Measurements from ENCODE around the gene PACRG. TPM values are rescaled to one million over a fixed set of nuclear protein-coding genes. Genes with fewer than 3 reads are reported as not detected.

Gene PACRG
- total RNA-seq, 1 experiment from 2014 or later = 0.44 TPM

DNA sequence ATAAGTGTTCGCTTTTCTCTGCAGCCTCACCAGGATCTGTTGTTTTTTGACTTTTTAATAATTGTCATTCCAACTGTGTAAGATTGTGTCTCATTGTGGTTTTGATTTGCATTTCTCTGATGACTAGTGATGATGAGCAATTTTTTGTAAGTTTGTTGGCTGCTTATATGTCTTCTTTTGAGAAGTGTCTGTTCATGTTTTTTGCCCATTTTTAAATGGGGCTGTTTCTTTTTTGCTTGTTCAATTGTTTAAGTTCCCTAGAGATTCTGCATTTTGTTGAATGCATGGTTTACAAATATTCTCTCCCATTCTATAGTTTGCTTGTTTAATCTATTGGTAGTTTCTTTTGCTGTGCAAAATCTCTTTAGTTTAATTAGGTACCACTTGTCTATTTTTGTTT is 295.9 kb downstream of the PACRG start (continued):
- TF ChIP-seq, protein P1, sequence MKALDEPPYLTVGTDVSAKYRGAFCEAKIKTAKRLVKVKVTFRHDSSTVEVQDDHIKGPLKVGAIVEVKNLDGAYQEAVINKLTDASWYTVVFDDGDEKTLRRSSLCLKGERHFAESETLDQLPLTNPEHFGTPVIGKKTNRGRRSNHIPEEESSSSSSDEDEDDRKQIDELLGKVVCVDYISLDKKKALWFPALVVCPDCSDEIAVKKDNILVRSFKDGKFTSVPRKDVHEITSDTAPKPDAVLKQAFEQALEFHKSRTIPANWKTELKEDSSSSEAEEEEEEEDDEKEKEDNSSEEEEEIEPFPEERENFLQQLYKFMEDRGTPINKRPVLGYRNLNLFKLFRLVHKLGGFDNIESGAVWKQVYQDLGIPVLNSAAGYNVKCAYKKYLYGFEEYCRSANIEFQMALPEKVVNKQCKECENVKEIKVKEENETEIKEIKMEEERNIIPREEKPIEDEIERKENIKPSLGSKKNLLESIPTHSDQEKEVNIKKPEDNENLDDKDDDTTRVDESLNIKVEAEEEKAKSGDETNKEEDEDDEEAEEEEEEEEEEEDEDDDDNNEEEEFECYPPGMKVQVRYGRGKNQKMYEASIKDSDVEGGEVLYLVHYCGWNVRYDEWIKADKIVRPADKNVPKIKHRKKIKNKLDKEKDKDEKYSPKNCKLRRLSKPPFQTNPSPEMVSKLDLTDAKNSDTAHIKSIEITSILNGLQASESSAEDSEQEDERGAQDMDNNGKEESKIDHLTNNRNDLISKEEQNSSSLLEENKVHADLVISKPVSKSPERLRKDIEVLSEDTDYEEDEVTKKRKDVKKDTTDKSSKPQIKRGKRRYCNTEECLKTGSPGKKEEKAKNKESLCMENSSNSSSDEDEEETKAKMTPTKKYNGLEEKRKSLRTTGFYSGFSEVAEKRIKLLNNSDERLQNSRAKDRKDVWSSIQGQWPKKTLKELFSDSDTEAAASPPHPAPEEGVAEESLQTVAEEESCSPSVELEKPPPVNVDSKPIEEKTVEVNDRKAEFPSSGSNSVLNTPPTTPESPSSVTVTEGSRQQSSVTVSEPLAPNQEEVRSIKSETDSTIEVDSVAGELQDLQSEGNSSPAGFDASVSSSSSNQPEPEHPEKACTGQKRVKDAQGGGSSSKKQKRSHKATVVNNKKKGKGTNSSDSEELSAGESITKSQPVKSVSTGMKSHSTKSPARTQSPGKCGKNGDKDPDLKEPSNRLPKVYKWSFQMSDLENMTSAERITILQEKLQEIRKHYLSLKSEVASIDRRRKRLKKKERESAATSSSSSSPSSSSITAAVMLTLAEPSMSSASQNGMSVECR (CRISPR knock-in tag; IDR thresholded peaks at IDR 0.05; ENCODE audit: borderline replicate concordance) = no peak
- TF ChIP-seq, protein P2, sequence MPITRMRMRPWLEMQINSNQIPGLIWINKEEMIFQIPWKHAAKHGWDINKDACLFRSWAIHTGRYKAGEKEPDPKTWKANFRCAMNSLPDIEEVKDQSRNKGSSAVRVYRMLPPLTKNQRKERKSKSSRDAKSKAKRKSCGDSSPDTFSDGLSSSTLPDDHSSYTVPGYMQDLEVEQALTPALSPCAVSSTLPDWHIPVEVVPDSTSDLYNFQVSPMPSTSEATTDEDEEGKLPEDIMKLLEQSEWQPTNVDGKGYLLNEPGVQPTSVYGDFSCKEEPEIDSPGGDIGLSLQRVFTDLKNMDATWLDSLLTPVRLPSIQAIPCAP (CRISPR knock-in tag; IDR thresholded peaks at IDR 0.05) = no peak
- TF ChIP-seq FOXP1 (CRISPR knock-in tag; IDR thresholded peaks at IDR 0.05; ENCODE audit: borderline replicate concordance) = no peak
- TF ChIP-seq, protein P3, sequence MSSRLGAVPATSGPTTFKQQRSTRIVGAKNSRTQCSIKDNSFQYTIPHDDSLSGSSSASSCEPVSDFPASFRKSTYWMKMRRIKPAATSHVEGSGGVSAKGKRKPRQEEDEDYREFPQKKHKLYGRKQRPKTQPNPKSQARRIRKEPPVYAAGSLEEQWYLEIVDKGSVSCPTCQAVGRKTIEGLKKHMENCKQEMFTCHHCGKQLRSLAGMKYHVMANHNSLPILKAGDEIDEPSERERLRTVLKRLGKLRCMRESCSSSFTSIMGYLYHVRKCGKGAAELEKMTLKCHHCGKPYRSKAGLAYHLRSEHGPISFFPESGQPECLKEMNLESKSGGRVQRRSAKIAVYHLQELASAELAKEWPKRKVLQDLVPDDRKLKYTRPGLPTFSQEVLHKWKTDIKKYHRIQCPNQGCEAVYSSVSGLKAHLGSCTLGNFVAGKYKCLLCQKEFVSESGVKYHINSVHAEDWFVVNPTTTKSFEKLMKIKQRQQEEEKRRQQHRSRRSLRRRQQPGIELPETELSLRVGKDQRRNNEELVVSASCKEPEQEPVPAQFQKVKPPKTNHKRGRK (CRISPR knock-in tag; IDR thresholded peaks at IDR 0.05; ENCODE audit: borderline replicate concordance) = no peak
- TF ChIP-seq ATF1 (CRISPR knock-in tag; IDR thresholded peaks at IDR 0.05) = no peak
- no peak for TF ChIP-seq NFYB (CRISPR knock-in tag; conservative IDR thresholded peaks at IDR 0.05; ENCODE audit: low read depth)
- TF ChIP-seq, protein P4, sequence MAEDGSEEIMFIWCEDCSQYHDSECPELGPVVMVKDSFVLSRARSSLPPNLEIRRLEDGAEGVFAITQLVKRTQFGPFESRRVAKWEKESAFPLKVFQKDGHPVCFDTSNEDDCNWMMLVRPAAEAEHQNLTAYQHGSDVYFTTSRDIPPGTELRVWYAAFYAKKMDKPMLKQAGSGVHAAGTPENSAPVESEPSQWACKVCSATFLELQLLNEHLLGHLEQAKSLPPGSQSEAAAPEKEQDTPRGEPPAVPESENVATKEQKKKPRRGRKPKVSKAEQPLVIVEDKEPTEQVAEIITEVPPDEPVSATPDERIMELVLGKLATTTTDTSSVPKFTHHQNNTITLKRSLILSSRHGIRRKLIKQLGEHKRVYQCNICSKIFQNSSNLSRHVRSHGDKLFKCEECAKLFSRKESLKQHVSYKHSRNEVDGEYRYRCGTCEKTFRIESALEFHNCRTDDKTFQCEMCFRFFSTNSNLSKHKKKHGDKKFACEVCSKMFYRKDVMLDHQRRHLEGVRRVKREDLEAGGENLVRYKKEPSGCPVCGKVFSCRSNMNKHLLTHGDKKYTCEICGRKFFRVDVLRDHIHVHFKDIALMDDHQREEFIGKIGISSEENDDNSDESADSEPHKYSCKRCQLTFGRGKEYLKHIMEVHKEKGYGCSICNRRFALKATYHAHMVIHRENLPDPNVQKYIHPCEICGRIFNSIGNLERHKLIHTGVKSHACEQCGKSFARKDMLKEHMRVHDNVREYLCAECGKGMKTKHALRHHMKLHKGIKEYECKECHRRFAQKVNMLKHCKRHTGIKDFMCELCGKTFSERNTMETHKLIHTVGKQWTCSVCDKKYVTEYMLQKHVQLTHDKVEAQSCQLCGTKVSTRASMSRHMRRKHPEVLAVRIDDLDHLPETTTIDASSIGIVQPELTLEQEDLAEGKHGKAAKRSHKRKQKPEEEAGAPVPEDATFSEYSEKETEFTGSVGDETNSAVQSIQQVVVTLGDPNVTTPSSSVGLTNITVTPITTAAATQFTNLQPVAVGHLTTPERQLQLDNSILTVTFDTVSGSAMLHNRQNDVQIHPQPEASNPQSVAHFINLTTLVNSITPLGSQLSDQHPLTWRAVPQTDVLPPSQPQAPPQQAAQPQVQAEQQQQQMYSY (CRISPR knock-in tag; IDR thresholded peaks at IDR 0.05) = no peak
- TF ChIP-seq PRRX2 (CRISPR knock-in tag; IDR thresholded peaks at IDR 0.05) = no peak

DNA sequence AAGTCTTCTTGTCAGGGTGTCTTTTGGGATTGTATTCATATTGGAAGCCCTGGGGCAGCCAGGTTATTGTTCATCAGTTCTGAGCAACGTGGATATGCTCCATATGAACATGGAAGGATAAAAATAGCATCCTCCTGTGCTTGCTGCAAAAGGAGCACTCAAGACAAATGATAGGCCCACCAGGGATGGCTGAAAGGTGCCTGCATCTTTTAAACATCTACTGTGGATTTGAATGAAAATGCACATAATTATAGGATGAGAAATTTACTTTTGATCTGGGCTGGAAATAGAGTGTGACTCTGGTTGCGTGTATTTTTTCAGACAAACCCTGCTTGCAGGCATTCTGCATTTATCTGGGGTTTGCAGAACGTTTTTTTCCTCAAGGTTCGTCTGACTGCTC is 299.1 kb downstream of the PACRG start:
- peaks cover 12% of the 10 kb centered on the region for H3K4me1 Mint-ChIP-seq
- DNase-seq (ENCODE audit: low spot score) (no peak), ATAC-seq (no peak)
- CTCF ChIA-PET = no interaction called here
- TF ChIP-seq, protein P5, sequence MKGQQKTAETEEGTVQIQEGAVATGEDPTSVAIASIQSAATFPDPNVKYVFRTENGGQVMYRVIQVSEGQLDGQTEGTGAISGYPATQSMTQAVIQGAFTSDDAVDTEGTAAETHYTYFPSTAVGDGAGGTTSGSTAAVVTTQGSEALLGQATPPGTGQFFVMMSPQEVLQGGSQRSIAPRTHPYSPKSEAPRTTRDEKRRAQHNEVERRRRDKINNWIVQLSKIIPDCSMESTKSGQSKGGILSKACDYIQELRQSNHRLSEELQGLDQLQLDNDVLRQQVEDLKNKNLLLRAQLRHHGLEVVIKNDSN (CRISPR knock-in tag; IDR thresholded peaks at IDR 0.05) = no peak
- TF ChIP-seq OVOL2 (CRISPR knock-in tag; IDR thresholded peaks at IDR 0.05; ENCODE audit: borderline replicate concordance) (no peak), FOXP1 (CRISPR knock-in tag; IDR thresholded peaks at IDR 0.05; ENCODE audit: borderline replicate concordance) (no peak), TEAD1 (CRISPR knock-in tag; IDR thresholded peaks at IDR 0.05) (no peak), SP1 (CRISPR knock-in tag; conservative IDR thresholded peaks at IDR 0.05) (no peak), JAZF1 (CRISPR knock-in tag; IDR thresholded peaks at IDR 0.05) (no peak), ZNF121 (CRISPR knock-in tag; IDR thresholded peaks at IDR 0.05) (no peak)
- TF ChIP-seq, protein P6, sequence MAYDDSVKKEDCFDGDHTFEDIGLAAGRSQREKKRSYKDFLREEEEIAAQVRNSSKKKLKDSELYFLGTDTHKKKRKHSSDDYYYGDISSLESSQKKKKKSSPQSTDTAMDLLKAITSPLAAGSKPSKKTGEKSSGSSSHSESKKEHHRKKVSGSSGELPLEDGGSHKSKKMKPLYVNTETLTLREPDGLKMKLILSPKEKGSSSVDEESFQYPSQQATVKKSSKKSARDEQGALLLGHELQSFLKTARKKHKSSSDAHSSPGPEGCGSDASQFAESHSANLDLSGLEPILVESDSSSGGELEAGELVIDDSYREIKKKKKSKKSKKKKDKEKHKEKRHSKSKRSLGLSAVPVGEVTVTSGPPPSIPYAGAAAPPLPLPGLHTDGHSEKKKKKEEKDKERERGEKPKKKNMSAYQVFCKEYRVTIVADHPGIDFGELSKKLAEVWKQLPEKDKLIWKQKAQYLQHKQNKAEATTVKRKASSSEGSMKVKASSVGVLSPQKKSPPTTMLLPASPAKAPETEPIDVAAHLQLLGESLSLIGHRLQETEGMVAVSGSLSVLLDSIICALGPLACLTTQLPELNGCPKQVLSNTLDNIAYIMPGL (CRISPR knock-in tag; IDR thresholded peaks at IDR 0.05) = no peak
- TF ChIP-seq, protein P7, sequence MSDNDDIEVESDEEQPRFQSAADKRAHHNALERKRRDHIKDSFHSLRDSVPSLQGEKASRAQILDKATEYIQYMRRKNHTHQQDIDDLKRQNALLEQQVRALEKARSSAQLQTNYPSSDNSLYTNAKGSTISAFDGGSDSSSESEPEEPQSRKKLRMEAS (CRISPR knock-in tag; IDR thresholded peaks at IDR 0.05) = no peak
- no peaks in the 10 kb centered on the region for H3K27me3 Mint-ChIP-seq (ENCODE audit: low read depth)
- H3K4me3 Mint-ChIP-seq = no peak overlapping the region
- POLR2A ChIA-PET = no interaction called here
- no peak overlapping the region for H3K27ac Mint-ChIP-seq
- H3K9me3 Mint-ChIP-seq = peaks cover 56% of the 10 kb centered on the region
- H3K36me3 Mint-ChIP-seq = peaks cover 28% of the 10 kb centered on the region
